Measurements from ENCODE around the gene LIN7A.

DNA sequence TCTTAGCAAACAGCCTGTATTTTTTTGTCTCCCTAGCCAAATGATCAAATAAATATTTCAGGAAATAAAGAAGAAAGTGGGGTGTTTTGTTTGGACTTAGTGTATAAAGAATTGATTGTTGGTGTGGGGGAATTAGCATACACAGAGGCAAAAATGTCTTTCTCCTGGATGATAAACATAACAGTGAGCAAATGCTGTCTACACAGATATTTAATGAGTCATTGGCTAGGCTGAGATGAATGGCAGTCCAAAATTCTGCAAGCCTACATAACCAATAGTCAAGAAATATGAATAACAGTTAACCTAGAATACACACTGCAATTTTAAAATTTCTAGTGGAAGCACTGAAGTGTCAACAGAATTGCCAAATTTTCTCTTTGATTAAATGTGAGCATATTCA, 185.3 kb downstream of the LIN7A start:
- TF ChIP-seq, protein P1, sequence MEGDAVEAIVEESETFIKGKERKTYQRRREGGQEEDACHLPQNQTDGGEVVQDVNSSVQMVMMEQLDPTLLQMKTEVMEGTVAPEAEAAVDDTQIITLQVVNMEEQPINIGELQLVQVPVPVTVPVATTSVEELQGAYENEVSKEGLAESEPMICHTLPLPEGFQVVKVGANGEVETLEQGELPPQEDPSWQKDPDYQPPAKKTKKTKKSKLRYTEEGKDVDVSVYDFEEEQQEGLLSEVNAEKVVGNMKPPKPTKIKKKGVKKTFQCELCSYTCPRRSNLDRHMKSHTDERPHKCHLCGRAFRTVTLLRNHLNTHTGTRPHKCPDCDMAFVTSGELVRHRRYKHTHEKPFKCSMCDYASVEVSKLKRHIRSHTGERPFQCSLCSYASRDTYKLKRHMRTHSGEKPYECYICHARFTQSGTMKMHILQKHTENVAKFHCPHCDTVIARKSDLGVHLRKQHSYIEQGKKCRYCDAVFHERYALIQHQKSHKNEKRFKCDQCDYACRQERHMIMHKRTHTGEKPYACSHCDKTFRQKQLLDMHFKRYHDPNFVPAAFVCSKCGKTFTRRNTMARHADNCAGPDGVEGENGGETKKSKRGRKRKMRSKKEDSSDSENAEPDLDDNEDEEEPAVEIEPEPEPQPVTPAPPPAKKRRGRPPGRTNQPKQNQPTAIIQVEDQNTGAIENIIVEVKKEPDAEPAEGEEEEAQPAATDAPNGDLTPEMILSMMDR (conservative IDR thresholded peaks at IDR 0.05; ENCODE audit: low read length) = no peak
- TF ChIP-seq EZH2phosphoT487 (IDR thresholded peaks at IDR 0.05; ENCODE audit: borderline replicate concordance) = no peak
